DMS79 (cell line): ENCODE measurements around the gene SYCP3.
"Not testable (repeated sequence)": the region's sequence is repeated elsewhere in the genome, so short reads cannot be mapped to it uniquely, and the experiment has no call there.

ENCODE experiments used
- DNase-seq: peaks from one replicate; lab custom pipeline; 2025; lab: John Stamatoyannopoulos, UW

Gene SYCP3

GRCh38 chr12:101713059-101713682, 26.1 kb downstream of the SYCP3 start:
- no peak for DNase-seq

- DNase-seq: no peak
These were observed 29.0 kb downstream of the SYCP3 start for GRCh38 chr12:101710288-101710687.

GRCh38 chr12:101707131-101707782, 32.0 kb downstream of the SYCP3 start:
- peak; percentile 68 for DNase-seq

- no peak for DNase-seq
These were observed 32.9 kb downstream of the SYCP3 start for GRCh38 chr12:101706403-101706802.

GRCh38 chr12:101703487-101703886, 35.8 kb downstream of the SYCP3 start:
- DNase-seq: no peak

- no peak for DNase-seq
These were observed 38.9 kb downstream of the SYCP3 start for GRCh38 chr12:101700299-101700820.

GRCh38 chr12:101698800-101699347, 40.4 kb downstream of the SYCP3 start:
- DNase-seq: no peak

GRCh38 chr12:101697930-101698799, 41.1 kb downstream of the SYCP3 start:
- no peak for DNase-seq

- peak; percentile 66 for DNase-seq
These were observed 41.9 kb downstream of the SYCP3 start, which contains the start of gene CHPT1 for GRCh38 chr12:101697197-101697929. TSS of gene CHPT1 (plus strand) at chr12:101697640. CDS start at chr12:101697862, 222 bp downstream.

GRCh38 chr12:101696251-101697196, 42.7 kb downstream of the SYCP3 start:
- no peak for DNase-seq

- DNase-seq: no peak
These were observed 43.6 kb downstream of the SYCP3 start for GRCh38 chr12:101695706-101696105.

GRCh38 chr12:101694986-101695385, 44.3 kb downstream of the SYCP3 start:
- no peak for DNase-seq

GRCh38 chr12:101694297-101694848, 44.9 kb downstream of the SYCP3 start:
- DNase-seq: no peak

GRCh38 chr12:101691503-101692096, 47.7 kb downstream of the SYCP3 start:
- DNase-seq: no peak

- no peak for DNase-seq
These were observed 48.6 kb downstream of the SYCP3 start for GRCh38 chr12:101690544-101691098.

- no peak for DNase-seq
These were observed 53.1 kb downstream of the SYCP3 start for GRCh38 chr12:101686176-101686575.

- DNase-seq: peak; percentile 57
These were observed 54.2 kb downstream of the SYCP3 start for GRCh38 chr12:101685092-101685491.

- DNase-seq: not testable (repeated sequence)
These were observed 57.6 kb downstream of the SYCP3 start for GRCh38 chr12:101681627-101682026.

GRCh38 chr12:101680647-101681046, 58.6 kb downstream of the SYCP3 start:
- no peak for DNase-seq
